ENCODE data around the gene COMT. TPM values are rescaled to one million over a fixed set of nuclear protein-coding genes. Genes with fewer than 3 reads are reported as not detected.
A peak's percentile ranks its signal among the peaks of the same experiment; 100 is the strongest.

COMT gene
- total and polyA plus RNA-seq, 2 of the 4 experiments (the other 2 are of a cell fraction) = 202 to 347 TPM

DNA sequence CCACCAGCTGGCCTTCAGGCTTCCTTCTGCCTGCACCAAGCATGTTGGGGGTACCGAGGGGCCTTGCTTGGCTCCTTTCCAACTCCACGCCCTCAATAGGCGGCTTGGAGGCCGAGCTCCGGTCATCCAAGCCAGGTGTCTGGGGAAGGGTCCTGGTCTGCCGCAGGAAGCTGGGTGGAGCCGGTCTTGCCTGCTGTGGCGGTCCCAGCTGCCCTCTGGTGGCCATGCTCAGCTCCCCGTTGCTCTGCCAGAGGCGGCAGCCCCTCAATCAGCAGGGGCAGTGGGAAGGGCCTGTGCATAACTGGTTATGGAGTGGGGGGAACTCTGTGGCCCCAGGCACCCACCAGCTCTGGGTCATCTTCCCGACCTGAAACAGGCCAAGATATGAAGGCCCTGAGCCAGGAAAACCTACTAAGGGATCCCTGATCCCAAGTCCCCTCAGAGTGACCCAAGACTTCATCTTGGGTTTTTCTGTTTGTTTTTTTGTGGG is 71.9 kb downstream of the COMT start:
- Histone ChIP-seq H2BK20ac (ENCODE audit: low read depth, low read length) (no peak overlapping the region), H2AFZ (replicated peaks; ENCODE audit: low read length, poor library complexity) (peak overlapping the region; percentile 87), H3K4me1 (ENCODE audit: control insufficient read depth, insufficient read depth, low read length) (no peaks in the 10 kb centered on the region), H3K79me1 (ENCODE audit: low read depth in 1 of 2, low read length in 2 of 2) (no peaks in the 10 kb centered on the region), H2BK15ac (ENCODE audit: low read depth, low read length) (no peak overlapping the region), H3K9me3 (ENCODE audit: control insufficient read depth, insufficient read depth, low read length) (no peaks in the 10 kb centered on the region), H4K91ac (ENCODE audit: insufficient read depth, low read depth, low read length) (no peak overlapping the region), H3K4ac (ENCODE audit: low read depth, low read length) (peak overlapping the region; percentile 58; the same call in 1 of the 2 replicates), H4K20me1 (ENCODE audit: insufficient read depth, low read length) (no peaks in the 10 kb centered on the region), H4K5ac (ENCODE audit: low read depth, low read length) (no peak overlapping the region), H3K23ac (ENCODE audit: low read depth, low read length) (no peak overlapping the region), H3K27ac (ENCODE audit: insufficient read depth, low read length) (no peak overlapping the region), H3K14ac (replicated peaks; ENCODE audit: low read depth, low read length) (no peak overlapping the region), H3K4me2 (ENCODE audit: low read depth, low read length) (no peak overlapping the region), H2BK5ac (ENCODE audit: low read depth, low read length, poor library complexity, severe bottlenecking) (no peak overlapping the region), H2AK5ac (ENCODE audit: low read depth, low read length) (peak overlapping the region; percentile 48), H3K36me3 (ENCODE audit: control insufficient read depth, insufficient read depth, low read length) (no peaks in the 10 kb centered on the region), H3K4me3 (ENCODE audit: insufficient read depth, low read depth, low read length) (no peak overlapping the region), H3K18ac (ENCODE audit: low read depth, low read length) (no peak overlapping the region), H2BK120ac (ENCODE audit: low read depth, low read length) (no peak overlapping the region), H3K56ac (ENCODE audit: extremely low read depth, insufficient read depth, low read length) (no peak overlapping the region), H2AK9ac (replicated peaks; ENCODE audit: low read depth, low read length, poor library complexity) (peak overlapping the region; percentile 87), H3K9me1 (ENCODE audit: insufficient read depth, low read length) (no peaks in the 10 kb centered on the region), H3K9ac (ENCODE audit: low read depth, low read length) (no peak overlapping the region), H4K8ac (ENCODE audit: low read depth in 2 of 2, low read length in 2 of 2) (peak overlapping the region in 1 of 2 experiments; percentile 60; a peak in 1 of 4 replicates), H3K27me3 (ENCODE audit: control insufficient read depth, insufficient read depth, low read length) (peaks cover 32% of the 10 kb centered on the region)
- POLR2A ChIA-PET (ENCODE audit: unreplicated experiment) = no interaction called here
- ATAC-seq (ENCODE audit: low read depth) (peak; percentile 64), DNase-seq (peak; percentile 47)
- dilution Hi-C loops (cut with HindIII; ENCODE audit: low sequenced_read_pairs, unreplicated experiment) = no loop called here
- in situ Hi-C loops (cut with MboI; ENCODE audit: low sequenced_read_pairs) = loop anchor here (5.0 kb wide), 1 partner anchor 41 kb away; no protein-coding TSS in a partner anchor
- CTCF ChIA-PET = interaction anchor here (0.5 to 1.8 kb wide), 11 partner anchors 9 to 1891 kb away, joined by 3 to 8 read pairs (median 5); no protein-coding TSS in a partner anchor
- TF ChIP-seq POLR2A (IDR thresholded peaks at IDR 0.05; ENCODE audit: low read depth, low read length) (no peak), RAD21 (IDR thresholded peaks at IDR 0.05; ENCODE audit: low read length) (peak; percentile 89), SMC3 (IDR thresholded peaks at IDR 0.05; ENCODE audit: low read depth, low read length) (peak; percentile 92), RFX5 (IDR thresholded peaks at IDR 0.05; ENCODE audit: low read depth, low read length) (no peak), RCOR1 (IDR thresholded peaks at IDR 0.05; ENCODE audit: insufficient replicate concordance, low read length) (no peak), BHLHE40 (IDR thresholded peaks at IDR 0.05; ENCODE audit: low read depth, low read length) (no peak), CTCF (conservative IDR thresholded peaks at IDR 0.05; ENCODE audit: low read depth, low read length) (peak; percentile 82), NFE2L2 (IDR thresholded peaks at IDR 0.05; ENCODE audit: low read depth, low read length) (no peak), MAZ (IDR thresholded peaks at IDR 0.05; ENCODE audit: borderline replicate concordance, low read depth, low read length) (no peak), MXI1 (IDR thresholded peaks at IDR 0.05; ENCODE audit: borderline replicate concordance, low read depth, low read length) (no peak), CHD1 (IDR thresholded peaks at IDR 0.05; ENCODE audit: low read depth, low read length) (no peak), USF2 (IDR thresholded peaks at IDR 0.05; ENCODE audit: low read depth, low read length) (no peak), CEBPB (IDR thresholded peaks at IDR 0.05; ENCODE audit: low read depth, low read length) (no peak), MAFK (IDR thresholded peaks at IDR 0.05; ENCODE audit: low read depth, low read length) (no peak), FOS (IDR thresholded peaks at IDR 0.05; ENCODE audit: low read depth, low read length) (no peak)
- TF ChIP-seq, protein P1, sequence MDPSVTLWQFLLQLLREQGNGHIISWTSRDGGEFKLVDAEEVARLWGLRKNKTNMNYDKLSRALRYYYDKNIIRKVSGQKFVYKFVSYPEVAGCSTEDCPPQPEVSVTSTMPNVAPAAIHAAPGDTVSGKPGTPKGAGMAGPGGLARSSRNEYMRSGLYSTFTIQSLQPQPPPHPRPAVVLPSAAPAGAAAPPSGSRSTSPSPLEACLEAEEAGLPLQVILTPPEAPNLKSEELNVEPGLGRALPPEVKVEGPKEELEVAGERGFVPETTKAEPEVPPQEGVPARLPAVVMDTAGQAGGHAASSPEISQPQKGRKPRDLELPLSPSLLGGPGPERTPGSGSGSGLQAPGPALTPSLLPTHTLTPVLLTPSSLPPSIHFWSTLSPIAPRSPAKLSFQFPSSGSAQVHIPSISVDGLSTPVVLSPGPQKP (IDR thresholded peaks at IDR 0.05; ENCODE audit: borderline replicate concordance, low read depth, low read length) = no peak
- no TSS peak for BruUV-seq (replicated peaks)
- intact Hi-C loops (cut with micrococcal nuclease) = loop anchor here (1.0 to 5.0 kb wide), 2 partner anchors 43 to 281 kb away; no protein-coding TSS in a partner anchor
- 2% methylated on average over 6 of the region's 11 CpGs; no CpG with 5 or more reads in 1 of the 2 experiments for WGBS, 2 experiments (ENCODE audit: extremely low coverage in 2 of 2, insufficient read length in 1 of 2)
